A549 (cell line): Measurements from ENCODE around the gene EXOC4.

Experiments used
- BCL3 ChIP-seq: fragments of >200 bp; sonication (Bioruptor Twin); formaldehyde crosslinking; IDR thresholded peaks from 3 replicates; pipeline ENCODE4 v1.6.1; 2016
- CBX8 ChIP-seq: fragments of 200-600 bp; sonication (generic); IDR thresholded peaks from 2 replicates; pipeline ENCODE4 v1.6.1; 2016
- CEBPB ChIP-seq, 2 experiments: fragments of >200 bp in 1 of 2; sonication (Bioruptor Twin) in 1 of 2; formaldehyde crosslinking in 1 of 2; IDR thresholded peaks; 2 replicates each; pipeline ENCODE4 v1.6.1; 2012 to 2016
- CTCF ChIP-seq: fragments of >200 bp; sonication (Bioruptor Twin); formaldehyde crosslinking; IDR thresholded peaks from 3 replicates; pipeline ENCODE4 v1.5.1; 2016
- MAX ChIP-seq: IDR thresholded peaks from 2 replicates; pipeline ENCODE4 v1.6.1; 2012
- POLR2A ChIP-seq: IDR thresholded peaks from 2 replicates; pipeline ENCODE4 v1.6.1; 2012; ENCODE audit warnings: mild to moderate bottlenecking, low read length
- POLR2AphosphoS2 ChIP-seq: conservative IDR thresholded peaks from 2 replicates; pipeline ENCODE4 v1.6.1; 2012; ENCODE audit warnings: low read length, improper control_type of control experiment, inconsistent platforms
- RCOR1 ChIP-seq: fragments of 150-350 bp; IDR thresholded peaks from 2 replicates; pipeline ENCODE4 v1.6.1; 2014; ENCODE audit warnings: antibody characterized with exemption, low read length, low read depth
- REST ChIP-seq: fragments of 200-600 bp; sonication (generic); IDR thresholded peaks from 2 replicates; pipeline ENCODE4 v1.6.1; 2016; ENCODE audit warnings: antibody characterized with exemption, mild to moderate bottlenecking, moderate library complexity
- SREBF2 ChIP-seq: fragments of 450-650 bp; IDR thresholded peaks from 2 replicates; pipeline ENCODE4 v1.6.1; 2014; ENCODE audit warnings: mild to moderate bottlenecking, moderate library complexity
- ZFP36 ChIP-seq: fragments of 450-650 bp; IDR thresholded peaks from 2 replicates; pipeline ENCODE4 v1.6.1; 2014; ENCODE audit warnings: borderline replicate concordance; ENCODE audit not compliant: partially characterized antibody
- ZSCAN20 ChIP-seq: fragments of 250-450 bp; sonication (Bioruptor Pico); IDR thresholded peaks from 2 replicates; pipeline ENCODE4 v1.8.0; 2022; ENCODE audit warnings: mild to moderate bottlenecking, moderate library complexity

GRCh38 chr7:133590795-133591194, 337.9 kb downstream of the EXOC4 start:
- TF ChIP-seq POLR2AphosphoS2, result no peak
- no peak for TF ChIP-seq ZFP36
- no peak for TF ChIP-seq SREBF2
- TF ChIP-seq POLR2A, result no peak
- TF ChIP-seq CEBPB (IDR thresholded peaks at IDR 0.05), result no peak
- no peak for TF ChIP-seq BCL3
- TF ChIP-seq CBX8, result no peak
- TF ChIP-seq MAX, result no peak
- no peak for TF ChIP-seq ZSCAN20
- no peak for TF ChIP-seq REST
- TF ChIP-seq CTCF, result no peak
- TF ChIP-seq RCOR1, result no peak
